HL-60 (cell line): ENCODE results near the gene ZNF232.
"Not testable (repeated sequence)": the region's sequence is repeated elsewhere in the genome, so short reads cannot be mapped to it uniquely, and the experiment has no call there.

ENCODE experiments used
- DNase-seq, 2 experiments: peaks; one replicate each; pipeline ENCODE4 v3.0.0-alpha.2; 2010 to 2020; ENCODE audit warnings: low read depth in 1 of 2, low spot score in 1 of 2
- H3K27ac ChIP-seq: fragments of 250-450 bp; sonication (Bioruptor Pico); replicated peaks from 2 replicates; pipeline ENCODE4 v1.5.1; 2020; ENCODE audit warnings: mild to moderate bottlenecking, moderate library complexity
- H3K27me3 ChIP-seq: fragments of 250-450 bp; sonication (Bioruptor Pico); 2 replicates; pipeline ENCODE4 v1.5.1; 2021; ENCODE audit warnings: mild to moderate bottlenecking, moderate library complexity; ENCODE audit not compliant: insufficient read depth, poor library complexity, severe bottlenecking
- H3K4me3 ChIP-seq: replicated peaks from 2 replicates; pipeline ENCODE4 v1.5.1; 2011; ENCODE audit warnings: mild to moderate bottlenecking, control low read depth, low read length; ENCODE audit not compliant: insufficient read depth
- CTCF ChIP-seq: IDR thresholded peaks from one replicate; pipeline ENCODE4 v1.5.1; 2011; ENCODE audit warnings: low read length, control low read depth, inconsistent platforms; ENCODE audit not compliant: insufficient read depth
- GABPA ChIP-seq: IDR thresholded peaks from 2 replicates; pipeline ENCODE4 v1.6.1; 2012; ENCODE audit warnings: low read depth
- POLR2AphosphoS5 ChIP-seq: IDR thresholded peaks from 2 replicates; pipeline ENCODE4 v1.6.1; 2012; ENCODE audit warnings: low read depth
- REST ChIP-seq: IDR thresholded peaks from 2 replicates; pipeline ENCODE4 v1.6.1; 2012; ENCODE audit warnings: low read depth; ENCODE audit not compliant: insufficient replicate concordance
- SPI1 ChIP-seq: IDR thresholded peaks from 2 replicates; pipeline ENCODE4 v1.6.1; 2012; ENCODE audit warnings: low read depth, mild to moderate bottlenecking, borderline replicate concordance

Gene ZNF232

GRCh38 chr17:5127910-5128309 is 16.2 kb upstream of the ZNF232 start:
- TF ChIP-seq POLR2AphosphoS5 (no peak), REST (no peak), SPI1 (no peak), GABPA (no peak), CTCF (no peak)

GRCh38 chr17:5126719-5127488 is 15.2 kb upstream of the ZNF232 start:
- Histone ChIP-seq H3K27me3 (no peaks in the 10 kb centered on the region), H3K27ac (no peak overlapping the region), H3K4me3 (no peak overlapping the region)
- DNase-seq = no peak
- no peak for TF ChIP-seq SPI1
- TF ChIP-seq POLR2AphosphoS5 = no peak
- no peak for TF ChIP-seq REST
- TF ChIP-seq CTCF = no peak

More at GRCh38 chr17:5127910-5128309, 16.2 kb upstream of the ZNF232 start:
- no peak for DNase-seq
- H3K4me3 ChIP-seq = no peak overlapping the region
- H3K27ac ChIP-seq = no peak overlapping the region
- no peaks in the 10 kb centered on the region for H3K27me3 ChIP-seq

GRCh38 chr17:5124896-5125295 is 13.2 kb upstream of the ZNF232 start:
- H3K4me3 ChIP-seq, H3K27ac ChIP-seq, H3K27me3 ChIP-seq, DNase-seq: not testable (repeated sequence)

GRCh38 chr17:5124125-5124760 is 12.6 kb upstream of the ZNF232 start:
- H3K27me3 ChIP-seq, H3K27ac ChIP-seq, H3K4me3 ChIP-seq, DNase-seq: not testable (repeated sequence)
